Erythroblast (primary cell): ENCODE data around the gene HLA-DPB1.

Experiments used
- GATA1 ChIP-seq: IDR thresholded peaks from 2 replicates; pipeline ENCODE4 v1.6.1; 2011; ENCODE audit warnings: low read depth, mild to moderate bottlenecking, control low read depth, low read length, moderate library complexity
- POLR2A ChIP-seq: IDR thresholded peaks from 2 replicates; pipeline ENCODE4 v1.6.1; 2011; ENCODE audit warnings: mild to moderate bottlenecking, low read length

- TF ChIP-seq POLR2A (no peak), GATA1 (no peak)
Measured at GRCh38 chr6:33050014-33050810, 25.6 kb upstream of the HLA-DPB1 start.
